Gastroesophageal sphincter (tissue), 4 donors: ENCODE measurements around the gene PCDHB13. TPM values are rescaled to one million over a fixed set of nuclear protein-coding genes. Genes with fewer than 3 reads are reported as not detected.
"Not testable (repeated sequence)": the region's sequence is repeated elsewhere in the genome, so short reads cannot be mapped to it uniquely, and the experiment has no call there.

Source experiments
- ATAC-seq: fragments of 150-250 bp; one replicate; pipeline ENCODE4 v1.9.1; 2016; ENCODE audit warnings: mild to moderate bottlenecking, moderate library complexity
- H3K27ac ChIP-seq, 4 donors: fragments of 200-600 bp; sonication (generic) in 3 of 4; 1 replicate in 3 of 4; 2 replicates in 1 of 4; pipeline ENCODE4 v1.5.1; 2016 to 2019
- H3K27me3 ChIP-seq: fragments of 200-600 bp; sonication (generic); one replicate; pipeline ENCODE4 v1.5.1; 2019
- H3K36me3 ChIP-seq, 2 donors: fragments of 200-600 bp; sonication (generic); one replicate each; pipeline ENCODE4 v1.5.1; 2019; ENCODE audit warnings: control low read depth in 1 of 2
- H3K4me1 ChIP-seq, 3 donors: fragments of 200-600 bp; sonication (generic); 1 replicate in 2 of 3; 2 replicates in 1 of 3; pipeline ENCODE4 v1.5.1; 2016 to 2019; ENCODE audit warnings: control low read depth in 2 of 3
- H3K4me3 ChIP-seq, 2 donors: fragments of 200-600 bp; sonication (generic); one replicate each; pipeline ENCODE4 v1.5.1; 2019; ENCODE audit warnings: mild to moderate bottlenecking in 1 of 2, moderate library complexity in 1 of 2
- H3K9me3 ChIP-seq, 3 donors: fragments of 200-600 bp; sonication (generic); one replicate each; pipeline ENCODE4 v1.5.1; 2017 to 2019; ENCODE audit warnings: control low read depth in 2 of 3
- CTCF ChIP-seq, 4 experiments: fragments of 200-600 bp in 2 of 4; fragments of 450-650 bp in 2 of 4; sonication (generic) in 1 of 4; IDR thresholded peaks; one replicate each; pipeline ENCODE4 v1.5.1; 2017 to 2019; ENCODE audit warnings: antibody characterized with exemption in 4 of 4, mild to moderate bottlenecking in 2 of 4, moderate library complexity in 2 of 4
- EP300 ChIP-seq: sonication (generic); formaldehyde crosslinking; IDR thresholded peaks from one replicate; pipeline ENCODE4 v1.6.1; 2017; ENCODE audit warnings: antibody characterized with exemption, mild to moderate bottlenecking
- POLR2A ChIP-seq, 2 donors: fragments of 450-650 bp; IDR thresholded peaks; one replicate each; pipeline ENCODE4 v1.6.1; 2017; ENCODE audit warnings: antibody characterized with exemption in 2 of 2, mild to moderate bottlenecking in 2 of 2, moderate library complexity in 1 of 2
- POLR2AphosphoS5 ChIP-seq: sonication (generic); formaldehyde crosslinking; IDR thresholded peaks from one replicate; pipeline ENCODE4 v1.6.1; 2017; ENCODE audit warnings: antibody characterized with exemption
- WGBS, 2 donors: methylation state at CpG; one replicate each; pipeline ENCODE4 v1.1.5; 2018; ENCODE audit warnings: low coverage in 1 of 2; 5-methylcytosine and 5-hydroxymethylcytosine counted together
- total RNA-seq, 4 donors: library from RNA; depleted of rRNA; stranded (reverse); fragments of >200 nt; gene quantifications; one replicate each; pipeline ENCODE4 v1.1.0, GENCODE V29; 2016

The PCDHB13 gene
- total RNA-seq, 4 donors from 2014 or later = 2.7 to 11.7 (median 6.1) TPM

- no peak for ATAC-seq
- TF ChIP-seq EP300 (no peak), POLR2A (IDR thresholded peaks at IDR 0.05) (no peak), CTCF (IDR thresholded peaks at IDR 0.05) (peak in 1 of 4 experiments; percentile 38), POLR2AphosphoS5 (no peak)
- Histone ChIP-seq H3K27me3 (peaks cover 23% of the 10 kb centered on the region), H3K36me3 (peaks cover 0 to 15% of the 10 kb centered on the region in 2 donors), H3K4me3 (peak overlapping the region; percentile 11 to 34), H3K4me1 (no peaks in the 10 kb centered on the region), H3K27ac (no peak overlapping the region), H3K9me3 (peaks cover 6 to 97% (median 11%) of the 10 kb centered on the region in 3 donors)
- WGBS, 2 donors = 5 to 6% methylated on average over 12 to 15 of the region's 15 CpGs
Measured at GRCh38 chr5:141234109-141234667, 20.5 kb downstream of the PCDHB13 start.

- whole genome bisulfite sequencing, 2 donors = no CpG with 5 or more reads among the region's 40 CpGs
- peaks cover 0 to 13% of the 10 kb centered on the region in 2 donors for H3K36me3 ChIP-seq
- peaks cover 6 to 100% (median 9%) of the 10 kb centered on the region in 3 donors for H3K9me3 ChIP-seq
- peaks cover 25% of the 10 kb centered on the region for H3K27me3 ChIP-seq
- not testable (repeated sequence) for H3K4me3 ChIP-seq, H3K4me1 ChIP-seq, ATAC-seq, H3K27ac ChIP-seq
Measured at GRCh38 chr5:141235922-141236321, 22.2 kb downstream of the PCDHB13 start.

- Histone ChIP-seq H3K27ac (no peak overlapping the region), H3K4me3 (no peak overlapping the region), H3K27me3 (peaks cover 32% of the 10 kb centered on the region), H3K4me1 (no peaks in the 10 kb centered on the region), H3K9me3 (peaks cover 6 to 100% (median 11%) of the 10 kb centered on the region in 3 donors), H3K36me3 (peaks cover 0 to 11% of the 10 kb centered on the region in 2 donors)
- WGBS, 2 donors = 12 to 39% methylated on average over 7 to 10 of the region's 32 CpGs
- no peak for ATAC-seq
- TF ChIP-seq CTCF (IDR thresholded peaks at IDR 0.05) (no peak), EP300 (no peak), POLR2AphosphoS5 (no peak), POLR2A (IDR thresholded peaks at IDR 0.05) (no peak)
Measured at GRCh38 chr5:141236516-141237313, 23.0 kb downstream of the PCDHB13 start.

GRCh38 chr5:141241496-141241895, 27.8 kb downstream of the PCDHB13 start:
- TF ChIP-seq EP300 (no peak), POLR2AphosphoS5 (no peak), CTCF (IDR thresholded peaks at IDR 0.05) (no peak), POLR2A (IDR thresholded peaks at IDR 0.05) (no peak)
- ATAC-seq = no peak
- peaks cover 0 to under 1% of the 10 kb centered on the region in 2 donors for H3K36me3 ChIP-seq
- H3K27ac ChIP-seq = no peak overlapping the region
- H3K27me3 ChIP-seq = peaks cover 15% of the 10 kb centered on the region
- H3K9me3 ChIP-seq = peaks cover 4 to 100% (median 7%) of the 10 kb centered on the region in 3 donors
- H3K4me1 ChIP-seq = no peaks in the 10 kb centered on the region
- no peak overlapping the region for H3K4me3 ChIP-seq
- 15% methylated on average over 4 of the region's 43 CpGs; no CpG with 5 or more reads in 1 of the 2 donors for WGBS, 2 donors

- Histone ChIP-seq H3K4me3 (peak within 1 kb of the TSS; percentile 18 to 29), H3K4me1 (no peaks in the 10 kb centered on the region), H3K27ac (peak within 1 kb of the TSS in 1 of 4 donors; percentile 31), H3K36me3 (peaks cover 0 to 13% of the 10 kb centered on the region in 2 donors), H3K9me3 (peaks cover 9 to 100% (median 11%) of the 10 kb centered on the region in 3 donors), H3K27me3 (peaks cover 10% of the 10 kb centered on the region)
- WGBS, 2 donors = 3 to 8% methylated on average over 6 to 16 of the region's 16 CpGs
- TF ChIP-seq POLR2AphosphoS5 (no peak), CTCF (IDR thresholded peaks at IDR 0.05) (peak in 2 of 4 experiments; percentile 16 to 35)
- no peak for ATAC-seq
Measured at GRCh38 chr5:141245250-141245717, 31.6 kb downstream of the PCDHB13 start, which contains the start of gene PCDHB15. PCDHB15 (plus strand) TSS chr5:141245395; CDS start chr5:141245579, 184 bp downstream.

GRCh38 chr5:141246971-141247370, 33.3 kb downstream of the PCDHB13 start:
- H3K27me3 ChIP-seq, ATAC-seq, H3K4me1 ChIP-seq, H3K27ac ChIP-seq, H3K4me3 ChIP-seq: not testable (repeated sequence)
- H3K9me3 ChIP-seq = peaks cover 7 to 100% (median 9%) of the 10 kb centered on the region in 3 donors
- H3K36me3 ChIP-seq = peaks cover 0 to 18% of the 10 kb centered on the region in 2 donors
- WGBS, 2 donors = 49% methylated on average over 12 of the region's 42 CpGs; no CpG with 5 or more reads in 1 of the 2 donors

GRCh38 chr5:141247434-141247833, 33.7 kb downstream of the PCDHB13 start:
- H3K9me3 ChIP-seq = peaks cover 6 to 100% (median 9%) of the 10 kb centered on the region in 3 donors
- H3K4me3 ChIP-seq, H3K4me1 ChIP-seq, H3K27ac ChIP-seq, H3K27me3 ChIP-seq, ATAC-seq: not testable (repeated sequence)
- peaks cover 0 to 18% of the 10 kb centered on the region in 2 donors for H3K36me3 ChIP-seq
- 32 to 80% methylated on average over 1 to 5 of the region's 34 CpGs for WGBS, 2 donors
